GM19328 (cell line): Measurements from ENCODE around the gene DNAJB2.
"Not testable (repeated sequence)": the region's sequence is repeated elsewhere in the genome, so short reads cannot be mapped to it uniquely, and the experiment has no call there.

ENCODE experiments used
- ATAC-seq: cut with Tn5 transposase; IDR thresholded peaks from one replicate; pipeline ENCODE4 v1.9.1; 2021; ENCODE audit warnings: mild to moderate bottlenecking, moderate library complexity; ENCODE audit not compliant: unreplicated experiment

DNAJB2 gene

DNA sequence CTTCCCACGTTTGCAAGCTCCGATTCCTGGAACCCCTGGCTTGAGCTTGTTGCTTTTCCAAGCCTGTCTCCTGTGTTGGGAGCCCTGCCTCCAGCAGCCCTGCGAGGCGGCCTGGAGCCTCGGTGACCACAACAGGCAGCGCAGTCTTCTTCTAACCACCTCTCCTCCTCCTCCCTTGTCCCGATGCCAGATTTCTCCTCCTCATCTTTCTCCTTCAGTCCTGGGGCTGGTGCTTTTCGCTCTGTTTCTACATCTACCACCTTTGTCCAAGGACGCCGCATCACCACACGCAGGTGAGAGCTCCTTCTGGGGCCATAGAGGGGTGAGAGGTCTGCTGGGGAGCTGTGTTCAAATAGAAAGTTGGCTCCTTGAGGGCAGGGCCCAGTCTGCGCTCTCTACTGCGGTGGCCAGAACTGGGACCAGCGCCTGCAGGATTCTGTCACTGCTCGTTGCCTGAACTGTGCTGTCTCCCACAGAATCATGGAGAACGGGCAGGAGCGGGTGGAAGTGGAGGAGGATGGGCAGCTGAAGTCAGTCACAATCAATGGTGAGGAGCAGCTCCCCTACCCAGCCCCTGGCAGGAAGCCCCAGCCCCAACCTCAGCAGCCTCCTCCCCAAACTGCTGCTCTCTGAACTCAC is 3.9 kb downstream of the DNAJB2 start:
- no peak for ATAC-seq

DNA sequence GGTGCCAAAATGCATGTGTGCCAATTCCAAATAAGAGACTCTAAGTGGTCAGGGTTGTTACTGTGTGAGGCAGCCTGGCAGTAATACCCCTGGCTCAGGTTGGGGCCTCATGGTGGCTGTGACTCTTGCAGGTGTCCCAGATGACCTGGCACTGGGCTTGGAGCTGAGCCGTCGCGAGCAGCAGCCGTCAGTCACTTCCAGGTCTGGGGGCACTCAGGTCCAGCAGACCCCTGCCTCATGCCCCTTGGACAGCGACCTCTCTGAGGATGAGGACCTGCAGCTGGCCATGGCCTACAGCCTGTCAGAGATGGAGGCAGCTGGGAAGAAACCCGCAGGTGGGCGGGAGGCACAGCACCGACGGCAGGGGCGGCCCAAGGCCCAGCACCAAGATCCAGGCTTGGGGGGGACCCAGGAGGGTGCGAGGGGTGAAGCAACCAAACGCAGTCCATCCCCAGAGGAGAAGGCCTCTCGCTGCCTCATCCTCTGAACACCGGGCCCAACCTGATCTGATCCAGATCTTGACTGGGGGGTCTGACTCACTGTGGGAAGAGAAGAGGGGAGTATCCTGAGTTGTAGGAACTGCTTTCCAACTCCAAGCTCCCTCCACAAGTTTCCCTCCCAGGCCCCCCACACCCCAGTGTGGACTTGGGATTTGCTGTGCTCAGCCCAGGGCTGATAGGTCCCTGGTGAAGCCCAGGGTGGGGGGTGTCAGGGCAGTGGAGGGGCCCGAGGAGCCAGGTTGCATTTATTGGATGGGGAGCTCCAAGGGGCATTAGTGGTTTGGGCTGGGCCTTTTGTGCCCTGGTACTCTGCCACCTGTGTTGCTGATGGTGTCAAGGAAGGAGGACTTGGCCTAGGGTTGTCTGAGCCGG is 5.6 kb downstream of the DNAJB2 start:
- ATAC-seq: no peak

DNA sequence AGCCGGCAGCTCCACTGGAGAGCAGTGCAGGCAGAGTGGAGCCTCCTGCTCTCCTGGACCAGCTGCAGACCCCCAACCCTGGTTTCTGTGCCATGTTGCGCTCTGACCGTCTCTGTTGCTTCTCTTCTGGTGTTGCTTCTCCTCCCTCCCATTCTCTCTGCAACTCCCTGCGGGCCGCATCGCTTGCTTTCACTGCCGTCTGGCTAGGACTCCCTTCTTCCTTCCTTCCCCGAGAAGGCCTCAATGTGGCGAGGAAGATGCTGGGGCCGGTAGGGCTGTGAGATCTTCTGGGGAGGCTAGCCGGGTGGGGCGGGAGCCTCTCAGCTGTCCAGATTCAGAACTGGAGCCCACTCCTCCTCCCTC is 6.2 kb downstream of the DNAJB2 start:
- no peak for ATAC-seq

DNA sequence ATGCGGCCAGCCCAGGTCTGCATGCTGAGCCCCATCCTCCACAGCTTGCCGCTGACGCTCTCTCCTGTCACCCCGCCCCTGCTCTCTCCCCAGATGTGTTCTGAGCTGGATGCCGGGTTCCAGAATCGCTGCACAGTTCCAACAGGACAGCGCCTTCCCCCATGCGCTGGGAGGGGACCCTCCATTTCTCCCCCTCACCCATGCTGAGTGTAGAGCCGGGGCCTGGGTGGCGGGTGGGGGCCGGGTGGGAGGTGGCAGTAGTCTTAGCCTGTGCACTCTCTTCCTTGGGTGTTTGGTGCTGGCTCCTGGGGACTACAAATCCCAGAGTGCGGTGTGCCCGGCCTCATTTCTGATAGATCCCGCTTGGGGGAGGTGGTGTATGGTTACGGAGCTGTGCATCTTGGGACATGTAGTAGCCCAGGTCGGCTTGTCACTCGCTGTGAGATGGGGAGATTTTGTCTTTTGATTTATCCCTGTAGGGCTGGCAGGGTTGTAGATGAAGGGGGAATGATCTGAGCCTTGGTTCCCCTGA is 6.8 kb downstream of the DNAJB2 start:
- ATAC-seq: no peak

DNA sequence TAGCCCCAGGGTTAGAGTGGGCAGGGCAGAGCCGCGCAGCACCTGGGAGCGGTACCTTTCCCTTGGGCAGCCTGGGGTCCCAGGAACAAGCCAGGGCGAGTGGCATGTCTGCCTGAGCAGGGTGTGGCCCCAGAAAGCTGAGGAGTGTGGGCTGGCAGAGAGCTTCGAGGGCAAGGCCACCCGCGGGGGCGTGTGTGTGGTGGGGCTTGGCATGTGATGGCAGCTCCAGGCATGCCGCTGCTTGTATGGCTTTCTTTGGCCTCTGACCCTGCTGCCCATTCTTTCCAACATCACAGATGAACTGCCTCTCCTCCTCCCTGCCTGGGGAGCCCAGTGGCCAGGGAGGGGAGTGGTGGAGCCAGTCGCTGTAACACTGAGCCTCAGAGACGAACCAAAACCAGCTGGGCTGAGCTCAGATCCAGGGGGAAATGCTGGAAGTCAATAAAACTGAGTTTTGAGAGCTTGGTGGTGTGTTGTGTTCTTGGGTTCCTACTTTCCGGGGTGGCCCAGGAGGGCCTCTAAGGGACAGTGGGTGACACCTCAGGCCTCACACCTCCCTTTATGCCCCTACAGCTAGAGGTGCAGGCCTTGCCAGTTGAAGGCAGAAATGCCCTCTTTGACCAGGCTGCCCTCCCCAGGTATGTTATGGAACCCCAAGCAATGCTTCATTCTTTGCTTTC is 7.4 kb downstream of the DNAJB2 start:
- no peak for ATAC-seq

DNA sequence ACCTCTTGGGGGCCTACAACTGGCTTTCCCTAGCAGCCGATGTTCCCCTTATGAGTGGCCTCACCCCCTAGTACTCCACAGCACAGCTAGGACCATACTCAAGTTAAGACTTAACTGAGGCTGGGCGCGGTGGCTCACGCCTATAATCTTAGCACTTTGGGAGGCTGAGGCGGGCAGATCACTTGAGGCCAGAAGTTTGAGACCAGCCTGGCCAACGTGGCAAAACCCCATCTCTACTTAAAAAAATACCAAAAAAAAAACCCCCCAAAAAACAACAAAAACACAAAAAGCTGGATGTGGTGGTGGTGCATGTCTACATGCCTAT is 7.9 kb downstream of the DNAJB2 start:
- ATAC-seq: not testable (repeated sequence)

DNA sequence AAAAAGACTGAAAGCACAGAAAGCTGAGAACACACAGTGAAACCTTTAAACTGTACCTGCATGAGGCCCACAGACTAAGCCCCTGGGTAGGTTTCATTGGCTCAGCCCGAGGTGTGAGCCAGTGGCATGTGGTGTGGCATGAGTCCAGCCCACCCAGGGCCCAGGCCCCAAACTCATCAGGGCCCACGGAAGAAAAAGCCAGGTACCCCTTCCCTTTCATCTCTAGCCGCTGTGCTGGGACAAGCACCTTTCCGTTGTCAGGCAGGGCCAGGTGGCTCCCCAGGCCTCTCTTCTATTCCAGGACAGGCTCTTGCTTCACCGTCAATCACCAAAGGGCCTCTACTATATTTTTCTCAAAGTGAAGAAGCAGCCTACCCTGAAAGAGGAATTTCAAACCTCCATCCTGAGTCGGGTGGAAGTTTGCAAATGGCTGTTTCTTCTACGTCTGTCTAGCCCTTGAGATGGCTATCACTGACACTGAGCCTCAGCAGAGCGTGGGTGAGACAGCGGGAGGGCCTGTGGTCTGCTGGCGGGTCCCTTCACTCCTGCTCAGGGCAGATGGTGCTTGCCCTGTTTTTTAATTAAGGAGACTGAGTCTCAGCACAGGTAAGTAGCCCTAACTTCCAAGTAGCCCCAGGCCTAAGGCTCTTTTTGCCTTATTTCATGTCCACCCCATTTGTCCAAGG is 8.6 kb downstream of the DNAJB2 start:
- ATAC-seq: no peak

DNA sequence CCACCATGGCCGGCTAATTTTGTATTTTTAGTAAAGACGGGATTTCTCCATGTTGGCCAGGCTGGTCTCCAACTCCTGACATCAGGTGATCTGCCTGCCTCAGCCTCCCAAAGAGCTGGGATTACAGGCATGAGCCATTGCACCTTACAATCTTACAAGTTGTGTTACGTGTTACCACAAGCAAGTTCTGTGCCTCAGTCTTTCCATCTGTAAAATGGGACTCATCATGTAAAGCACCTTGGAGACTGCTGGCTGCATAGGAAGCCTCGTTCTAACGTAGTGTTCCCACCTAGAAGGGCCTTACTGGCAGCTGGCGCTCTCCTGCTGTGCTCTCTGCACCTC is 10.0 kb downstream of the DNAJB2 start:
- no peak for ATAC-seq

DNA sequence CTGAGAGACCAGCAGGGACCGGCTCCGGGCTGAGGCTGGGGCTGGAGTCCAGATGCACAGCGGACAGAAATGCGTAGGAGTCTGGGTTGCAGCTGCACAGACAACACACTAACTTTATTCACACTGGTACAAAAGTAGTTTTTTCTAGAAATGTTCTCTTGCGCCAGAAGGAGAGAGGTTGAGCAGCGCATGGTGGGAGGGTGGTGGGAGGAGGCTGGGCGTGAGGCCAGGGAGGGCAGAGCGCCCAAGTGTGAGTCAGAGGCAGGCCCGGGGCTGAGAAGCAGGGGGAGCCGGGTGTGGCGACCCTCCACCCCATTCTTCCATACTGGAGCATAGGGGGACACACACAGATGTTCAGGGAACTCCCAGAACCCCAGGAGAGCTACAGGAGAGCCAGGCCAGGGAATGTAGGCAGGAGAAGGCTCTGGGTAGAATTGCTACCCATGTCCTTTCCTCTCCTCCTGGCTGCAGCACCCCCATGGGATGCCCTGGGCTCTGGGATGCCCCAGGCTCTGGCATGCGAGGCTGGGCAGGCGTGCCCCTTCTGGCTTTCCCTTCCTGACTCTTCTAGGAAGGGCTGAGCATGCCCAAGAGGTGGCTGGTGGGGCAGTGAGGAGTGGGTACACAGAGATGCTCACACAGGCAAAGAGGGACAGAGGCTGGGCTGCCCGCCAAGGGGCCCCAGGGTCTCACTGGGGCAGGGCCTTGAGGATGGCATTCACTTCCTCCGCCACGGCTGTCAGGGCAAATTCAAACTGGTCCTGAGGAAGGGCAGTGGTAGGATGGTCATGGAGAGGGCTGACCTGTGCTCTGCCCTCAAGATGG is 10.6 kb downstream of the DNAJB2 start:
- ATAC-seq: no peak

DNA sequence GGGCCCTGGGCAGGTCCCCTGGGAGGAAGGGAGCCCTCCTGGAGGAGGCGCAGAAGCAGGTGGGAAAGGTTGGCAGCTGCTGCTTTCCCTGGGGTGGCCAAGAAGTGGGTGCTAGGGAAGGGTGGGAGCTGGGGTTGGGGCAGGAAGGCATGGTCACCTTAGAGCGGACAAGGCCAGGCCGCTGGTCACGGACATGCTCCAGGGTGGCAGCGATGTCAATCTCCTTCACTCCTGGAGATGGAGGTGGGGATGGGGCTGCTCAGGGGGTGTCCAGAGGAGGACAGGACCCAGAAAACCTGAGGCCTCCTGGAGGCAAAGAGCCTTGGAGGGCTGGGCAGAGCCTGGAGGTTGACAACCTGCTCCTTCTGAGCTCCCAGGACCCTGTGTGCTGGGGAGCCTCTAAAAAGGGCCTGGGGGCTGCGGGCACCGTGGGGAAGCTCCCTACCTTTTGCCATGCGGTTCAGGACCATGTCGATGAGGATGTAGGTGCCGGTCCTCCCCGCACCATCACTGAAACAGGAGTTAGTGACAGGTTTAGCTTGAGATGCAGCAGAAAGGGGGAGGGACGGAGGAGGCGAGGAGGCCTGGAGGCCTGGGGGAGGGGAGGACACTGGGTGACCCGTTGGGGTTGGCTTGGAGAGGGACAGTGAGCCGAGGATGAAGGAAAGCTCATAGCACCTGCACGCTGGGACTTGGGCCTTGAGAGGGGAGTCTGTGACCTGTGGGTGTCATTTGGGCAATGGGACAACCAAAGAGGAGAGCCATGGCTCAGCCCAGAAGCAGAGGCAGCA is 11.4 kb downstream of the DNAJB2 start:
- no peak for ATAC-seq

DNA sequence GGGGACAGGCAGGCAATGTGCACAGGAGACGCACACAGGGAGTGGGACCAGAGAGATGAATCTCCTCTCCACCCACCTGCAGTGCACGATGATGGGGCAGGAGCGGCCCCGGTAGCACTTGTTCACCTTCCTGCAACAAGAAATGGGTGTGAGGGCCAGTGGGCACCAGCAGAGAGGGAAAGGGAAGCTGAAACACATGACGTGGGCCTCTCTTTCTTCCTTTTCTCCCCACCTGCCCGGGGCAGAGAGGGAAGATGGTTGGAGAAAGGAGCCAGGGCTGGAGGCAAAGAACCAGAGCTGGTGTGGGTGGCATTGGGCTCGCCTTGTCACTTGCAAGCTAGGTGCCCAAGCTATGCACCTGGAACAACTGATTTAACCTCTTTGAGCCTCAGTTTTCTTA is 12.2 kb downstream of the DNAJB2 start:
- no peak for ATAC-seq

DNA sequence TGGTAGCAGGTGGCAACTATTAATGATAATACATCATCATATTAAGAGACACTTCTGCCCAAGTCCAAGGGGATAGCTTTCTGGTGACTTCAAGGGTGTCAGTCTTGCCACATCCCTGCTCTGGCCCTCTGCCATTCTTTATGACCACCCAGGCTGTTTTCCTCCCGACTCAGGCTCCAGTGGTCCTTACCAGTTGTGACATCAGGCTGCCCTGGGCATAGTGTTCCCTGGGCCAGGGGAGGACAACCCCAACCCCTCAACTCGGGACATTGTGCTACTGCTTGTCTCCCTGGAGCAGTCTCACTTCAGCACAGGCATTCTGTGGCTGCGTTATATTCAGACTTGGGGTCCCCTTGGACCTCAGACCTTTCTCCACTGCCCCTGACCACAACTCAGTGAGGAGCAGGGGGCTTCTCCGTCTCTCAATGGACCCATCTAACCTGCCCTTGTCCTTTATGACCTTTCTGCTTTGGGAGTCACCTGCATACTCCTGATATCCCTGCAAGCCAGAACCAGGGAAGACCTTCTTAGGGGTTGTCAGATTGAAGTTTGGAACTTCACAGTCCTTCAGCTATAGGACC is 12.8 kb downstream of the DNAJB2 start:
- no peak for ATAC-seq

DNA sequence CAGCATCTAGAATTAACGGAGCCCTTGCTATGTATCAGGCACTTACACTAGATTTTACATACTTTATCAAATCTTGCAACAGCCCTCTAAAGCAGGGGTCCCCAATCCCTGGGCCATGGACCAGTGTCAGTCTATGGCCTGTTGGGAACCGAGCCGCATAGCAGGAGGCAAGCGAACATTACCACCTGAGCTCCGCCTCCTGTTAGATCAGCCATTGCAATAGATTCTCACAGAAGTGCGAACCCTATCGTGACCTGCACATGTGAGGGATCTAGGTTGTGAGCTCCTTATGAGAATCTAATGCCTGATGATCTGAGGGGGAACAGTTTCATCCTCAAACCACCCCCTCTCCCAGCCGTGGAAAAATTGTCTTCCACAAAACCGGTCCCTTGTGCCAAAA is 13.4 kb downstream of the DNAJB2 start:
- ATAC-seq: no peak

DNA sequence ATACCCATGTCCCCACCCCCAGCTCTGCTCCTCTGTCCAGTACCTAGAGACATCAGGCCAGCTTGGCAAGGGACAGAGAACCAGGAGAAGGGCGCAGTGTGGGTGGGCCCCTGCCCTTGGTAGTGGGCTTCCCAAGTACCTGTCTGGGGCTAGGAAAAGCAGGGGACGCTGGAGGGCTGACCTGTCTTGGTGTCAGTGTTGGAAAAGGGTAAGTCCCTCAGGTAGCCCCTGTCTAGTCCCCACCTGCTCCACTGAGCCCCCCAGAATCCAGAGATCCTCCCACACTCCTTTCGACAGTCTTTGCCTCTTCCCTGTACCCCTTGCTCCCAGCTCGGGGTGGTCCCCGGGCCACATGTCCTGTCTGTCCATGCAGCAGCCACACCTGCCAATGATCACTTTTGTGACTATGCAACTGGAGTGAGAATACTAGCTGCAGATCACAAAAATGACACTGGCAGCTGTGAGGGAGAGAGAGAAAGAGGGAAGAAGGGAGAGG is 14.6 kb downstream of the DNAJB2 start:
- ATAC-seq: no peak

DNA sequence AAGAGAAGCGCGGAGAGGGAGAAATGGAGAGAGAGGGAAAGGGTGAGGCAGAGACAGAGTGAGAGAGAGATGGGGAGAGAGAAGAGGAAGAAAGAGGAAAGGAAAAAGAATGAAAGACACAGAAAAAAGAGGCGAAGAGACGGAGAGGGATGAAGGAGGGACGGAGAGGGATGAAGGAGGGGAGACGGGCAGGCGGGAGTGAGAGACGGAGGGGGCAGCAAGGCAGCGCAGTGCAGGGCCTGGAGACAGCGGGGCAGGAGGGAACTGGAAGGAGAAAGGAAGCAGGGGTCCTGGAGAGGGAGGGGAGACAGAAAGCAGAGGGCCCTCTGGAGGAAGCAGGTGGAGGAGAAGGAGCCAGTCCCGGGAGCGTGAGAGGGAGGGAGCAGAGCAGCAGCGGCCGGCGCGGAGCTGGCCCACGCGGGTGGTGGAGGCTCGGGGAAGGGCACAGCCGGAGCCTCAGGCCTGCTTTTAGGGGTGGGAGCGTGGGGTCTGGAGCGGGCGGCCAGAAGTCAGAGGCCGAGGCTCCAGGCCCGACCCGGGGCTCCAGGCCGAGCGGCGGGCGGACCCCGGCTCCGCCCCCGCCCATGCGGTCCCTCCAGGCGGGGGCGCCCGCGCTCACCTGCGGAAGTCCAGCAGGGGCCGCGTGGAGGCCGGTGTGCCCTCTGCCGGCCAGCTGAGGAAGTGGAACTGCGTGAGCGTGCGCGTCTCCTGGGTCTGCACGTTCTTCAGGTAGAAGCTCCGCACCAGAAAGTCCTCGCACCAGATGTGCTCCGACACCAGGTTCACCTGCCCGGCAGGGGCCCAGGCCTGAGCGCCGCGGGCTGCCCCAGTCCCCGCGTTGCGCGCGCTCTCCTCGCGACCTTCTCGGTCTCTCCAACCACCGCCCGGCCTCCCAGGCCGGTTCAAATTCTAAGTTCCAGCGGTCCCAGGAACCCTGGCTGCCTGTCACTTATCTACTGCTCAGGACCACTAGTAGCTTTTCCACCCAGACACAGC is 15.5 kb downstream of the DNAJB2 start:
- peak; percentile 77 for ATAC-seq

DNA sequence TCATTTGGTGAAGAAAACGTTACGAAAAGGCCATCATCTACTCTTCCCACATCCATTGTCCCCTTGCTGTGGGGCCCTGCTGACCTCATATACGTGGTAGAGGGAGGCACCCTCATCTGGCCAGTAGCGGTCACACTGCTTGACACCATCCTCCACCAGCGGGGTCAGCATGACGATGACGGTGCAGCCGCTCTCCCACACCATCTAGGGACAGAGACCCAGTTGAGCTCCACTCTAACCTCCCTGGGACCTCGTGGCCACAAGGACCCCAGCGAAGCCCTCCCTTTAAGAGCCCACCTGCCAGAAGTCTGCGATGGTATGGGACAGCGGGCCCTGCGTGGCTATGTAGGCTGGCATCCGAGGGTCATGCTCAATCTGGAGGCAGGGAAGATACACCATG is 17.0 kb downstream of the DNAJB2 start:
- no peak for ATAC-seq

DNA sequence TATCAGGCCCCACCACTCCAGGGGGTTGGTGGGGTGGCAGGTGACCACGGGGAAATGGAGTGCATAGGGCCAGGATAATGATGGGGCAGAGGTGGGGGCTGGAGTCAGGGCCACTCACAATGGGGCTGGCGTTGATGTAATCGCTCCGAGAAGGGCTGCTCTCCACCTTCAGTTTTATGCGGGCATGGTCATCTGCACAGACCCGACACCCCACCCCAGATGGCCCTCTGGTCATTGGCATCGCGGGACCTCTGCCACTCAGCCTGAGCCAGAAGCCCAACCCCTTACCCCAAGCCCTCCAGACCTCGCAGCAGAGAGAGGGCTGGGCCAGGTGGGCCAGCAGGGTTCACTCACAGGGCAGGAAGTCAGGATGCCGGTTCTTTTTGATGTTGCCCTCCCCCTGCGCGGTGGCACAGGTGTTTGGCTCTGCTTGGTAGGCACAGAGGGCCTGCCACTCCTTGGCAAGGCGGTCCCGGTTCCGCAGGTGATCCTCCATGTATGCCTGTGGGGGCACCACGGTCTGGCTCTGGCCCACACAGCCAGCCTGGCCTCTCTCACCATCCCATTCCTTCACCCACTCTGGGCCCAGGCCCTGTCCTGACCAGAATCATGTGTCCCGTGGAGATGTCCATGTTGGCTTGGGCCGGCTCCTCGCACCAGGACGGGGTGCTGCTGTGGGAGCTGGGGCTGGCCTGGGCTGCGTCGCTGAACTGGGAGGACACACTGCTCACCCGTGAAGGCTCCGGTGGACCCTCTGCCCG is 17.6 kb downstream of the DNAJB2 start:
- no peak for ATAC-seq
